ENCODE results near the gene ARIH2.
"Not testable (repeated sequence)": the region's sequence is repeated elsewhere in the genome, so short reads cannot be mapped to it uniquely, and the experiment has no call there.

Gene ARIH2

DNA sequence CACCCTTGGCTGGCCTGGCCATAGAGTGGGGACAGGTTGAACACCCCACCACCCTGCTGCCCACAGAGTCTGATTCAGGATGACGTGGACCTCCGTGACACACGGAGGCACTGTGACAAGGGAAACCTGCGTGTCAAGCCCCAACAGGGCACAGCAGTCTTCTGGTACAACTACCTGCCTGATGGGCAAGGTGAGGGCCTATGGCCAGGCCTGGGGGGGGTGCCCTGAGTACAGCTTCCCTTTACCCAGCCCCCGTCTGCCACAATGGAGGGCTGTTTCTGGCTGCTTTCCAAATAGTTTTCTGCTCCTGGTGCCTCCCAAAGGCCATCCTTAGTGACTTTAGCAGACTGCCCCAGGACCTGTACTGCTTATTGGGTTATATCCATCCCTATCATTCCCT is 87.4 kb downstream of the ARIH2 start:
- DNase-seq = no peak

DNA sequence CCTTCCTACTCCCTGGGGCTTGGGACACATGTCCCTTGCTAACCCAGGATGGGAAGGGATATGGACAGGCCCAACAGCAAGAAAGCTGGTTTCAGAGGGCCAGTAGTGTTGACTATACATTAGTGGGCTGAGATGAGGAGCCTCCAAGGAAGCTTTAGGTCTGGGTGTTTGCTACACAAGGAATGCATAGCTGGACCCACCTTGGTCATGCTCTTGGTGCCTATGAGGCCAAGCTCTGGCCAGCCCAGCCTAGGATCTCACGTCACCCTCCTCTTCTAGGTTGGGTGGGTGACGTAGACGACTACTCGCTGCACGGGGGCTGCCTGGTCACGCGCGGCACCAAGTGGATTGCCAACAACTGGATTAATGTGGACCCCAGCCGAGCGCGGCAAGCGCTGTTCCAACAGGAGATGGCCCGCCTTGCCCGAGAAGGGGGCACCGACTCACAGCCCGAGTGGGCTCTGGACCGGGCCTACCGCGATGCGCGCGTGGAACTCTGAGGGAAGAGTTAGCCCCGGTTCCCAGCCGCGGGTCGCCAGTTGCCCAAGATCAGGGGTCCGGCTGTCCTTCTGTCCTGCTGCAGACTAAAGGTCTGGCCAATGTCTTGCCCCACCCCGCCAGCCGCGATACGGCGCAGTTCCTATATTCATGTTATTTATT is 87.9 kb downstream of the ARIH2 start:
- no peak for DNase-seq

GRCh38 chr3:49007068-49007770 is 88.6 kb downstream of the ARIH2 start, which contains the start of gene WDR6:
TSS of gene WDR6 (plus strand) at chr3:49007391. CDS start at chr3:49007432, 41 bp downstream.
- peak; percentile 96 for DNase-seq

GRCh38 chr3:49007771-49008528 is 89.3 kb downstream of the ARIH2 start:
- peak; percentile 71 for DNase-seq

- not testable (repeated sequence) for DNase-seq
Measured at GRCh38 chr3:49008627-49009026, 90.0 kb downstream of the ARIH2 start.

DNA sequence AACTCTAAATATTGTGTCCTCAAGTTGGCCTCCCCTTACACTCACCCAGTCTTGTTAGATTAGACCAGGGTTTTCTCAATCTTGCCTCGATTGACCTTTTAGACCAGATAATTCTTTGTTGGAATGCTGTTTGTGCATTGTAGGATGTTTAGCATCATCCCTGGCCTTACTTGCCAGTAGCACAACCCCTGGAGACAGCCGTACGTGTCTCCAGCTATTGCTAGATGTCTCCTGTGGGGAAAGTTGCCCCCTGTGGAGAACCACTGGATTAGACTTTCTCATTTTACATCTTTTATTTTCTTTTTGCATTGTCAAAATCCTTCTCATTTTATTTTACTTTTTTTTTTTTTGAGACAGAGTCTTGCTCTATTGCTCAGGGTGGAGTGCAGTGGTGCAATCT is 90.8 kb downstream of the ARIH2 start:
- no peak for DNase-seq

DNA sequence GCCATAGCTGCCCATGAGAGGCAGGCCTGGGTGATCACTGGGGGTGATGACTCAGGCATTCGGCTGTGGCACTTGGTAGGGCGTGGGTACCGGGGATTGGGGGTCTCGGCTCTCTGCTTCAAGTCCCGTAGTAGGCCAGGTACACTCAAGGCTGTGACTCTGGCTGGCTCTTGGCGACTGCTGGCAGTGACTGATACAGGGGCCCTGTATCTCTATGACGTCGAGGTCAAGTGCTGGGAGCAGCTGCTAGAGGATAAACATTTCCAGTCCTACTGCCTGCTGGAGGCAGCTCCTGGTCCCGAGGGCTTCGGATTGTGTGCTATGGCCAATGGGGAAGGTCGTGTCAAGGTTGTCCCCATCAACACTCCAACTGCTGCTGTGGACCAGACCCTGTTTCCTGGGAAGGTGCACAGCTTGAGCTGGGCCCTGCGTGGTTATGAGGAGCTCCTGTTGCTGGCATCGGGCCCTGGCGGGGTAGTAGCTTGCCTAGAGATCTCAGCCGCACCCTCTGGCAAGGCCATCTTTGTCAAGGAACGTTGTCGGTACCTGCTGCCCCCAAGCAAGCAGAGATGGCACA is 93.9 kb downstream of the ARIH2 start:
- no peak for DNase-seq

DNA sequence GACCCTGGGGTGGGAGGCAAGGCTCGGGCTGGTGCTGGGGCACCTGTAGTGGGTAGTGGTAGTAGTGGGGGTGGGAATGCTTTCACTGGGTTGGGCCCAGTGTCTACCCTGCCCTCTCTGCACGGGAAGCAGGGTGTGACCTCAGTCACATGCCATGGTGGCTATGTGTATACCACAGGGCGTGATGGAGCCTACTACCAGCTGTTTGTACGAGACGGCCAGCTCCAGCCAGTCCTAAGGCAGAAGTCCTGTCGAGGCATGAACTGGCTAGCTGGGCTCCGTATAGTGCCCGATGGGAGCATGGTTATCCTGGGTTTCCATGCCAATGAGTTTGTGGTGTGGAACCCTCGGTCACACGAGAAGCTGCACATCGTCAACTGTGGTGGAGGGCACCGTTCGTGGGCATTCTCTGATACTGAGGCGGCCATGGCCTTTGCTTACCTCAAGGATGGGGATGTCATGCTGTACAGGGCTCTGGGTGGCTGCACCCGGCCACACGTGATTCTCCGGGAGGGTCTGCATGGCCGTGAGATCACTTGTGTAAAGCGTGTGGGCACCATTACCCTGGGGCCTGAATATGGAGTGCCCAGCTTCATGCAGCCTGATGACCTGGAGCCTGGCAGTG is 94.6 kb downstream of the ARIH2 start:
- no peak for DNase-seq

DNA sequence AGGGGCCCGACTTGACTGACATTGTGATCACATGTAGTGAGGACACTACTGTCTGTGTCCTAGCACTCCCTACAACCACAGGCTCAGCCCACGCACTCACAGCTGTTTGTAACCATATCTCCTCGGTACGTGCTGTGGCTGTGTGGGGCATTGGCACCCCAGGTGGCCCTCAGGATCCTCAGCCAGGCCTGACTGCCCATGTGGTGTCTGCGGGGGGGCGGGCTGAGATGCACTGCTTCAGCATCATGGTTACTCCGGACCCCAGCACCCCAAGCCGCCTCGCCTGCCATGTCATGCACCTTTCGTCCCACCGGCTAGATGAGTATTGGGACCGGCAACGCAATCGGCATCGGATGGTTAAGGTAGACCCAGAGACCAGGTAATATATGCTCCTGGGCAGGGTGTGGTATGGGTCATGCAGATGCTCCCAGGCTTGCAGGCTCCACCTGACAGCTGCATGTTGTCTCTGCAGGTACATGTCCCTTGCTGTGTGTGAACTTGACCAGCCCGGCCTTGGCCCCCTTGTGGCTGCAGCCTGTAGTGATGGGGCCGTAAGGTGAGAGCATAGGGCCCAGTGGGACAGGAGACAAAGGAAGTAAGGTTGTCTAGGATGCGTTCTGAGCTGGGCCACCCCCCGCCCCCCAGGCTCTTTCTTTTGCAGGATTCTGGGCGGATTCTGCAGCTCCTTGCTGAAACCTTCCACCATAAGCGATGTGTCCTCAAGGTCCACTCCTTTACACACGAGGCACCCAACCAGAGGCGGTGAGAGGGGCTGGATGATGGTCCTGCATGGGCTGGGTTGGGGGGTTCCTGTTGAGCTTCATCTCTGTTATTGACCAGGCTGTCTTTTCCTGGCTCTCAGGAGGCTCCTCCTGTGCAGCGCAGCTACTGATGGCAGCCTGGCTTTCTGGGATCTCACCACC is 95.4 kb downstream of the ARIH2 start:
- DNase-seq = peak; percentile 23

- DNase-seq = no peak
Measured at GRCh38 chr3:49015072-49015471, 96.4 kb downstream of the ARIH2 start.

GRCh38 chr3:49015765-49016164 is 97.1 kb downstream of the ARIH2 start:
- no peak for DNase-seq

- no peak for DNase-seq
Measured at GRCh38 chr3:49016414-49017228, 98.0 kb downstream of the ARIH2 start.

GRCh38 chr3:49017229-49017970 is 98.8 kb downstream of the ARIH2 start:
- no peak for DNase-seq

DNA sequence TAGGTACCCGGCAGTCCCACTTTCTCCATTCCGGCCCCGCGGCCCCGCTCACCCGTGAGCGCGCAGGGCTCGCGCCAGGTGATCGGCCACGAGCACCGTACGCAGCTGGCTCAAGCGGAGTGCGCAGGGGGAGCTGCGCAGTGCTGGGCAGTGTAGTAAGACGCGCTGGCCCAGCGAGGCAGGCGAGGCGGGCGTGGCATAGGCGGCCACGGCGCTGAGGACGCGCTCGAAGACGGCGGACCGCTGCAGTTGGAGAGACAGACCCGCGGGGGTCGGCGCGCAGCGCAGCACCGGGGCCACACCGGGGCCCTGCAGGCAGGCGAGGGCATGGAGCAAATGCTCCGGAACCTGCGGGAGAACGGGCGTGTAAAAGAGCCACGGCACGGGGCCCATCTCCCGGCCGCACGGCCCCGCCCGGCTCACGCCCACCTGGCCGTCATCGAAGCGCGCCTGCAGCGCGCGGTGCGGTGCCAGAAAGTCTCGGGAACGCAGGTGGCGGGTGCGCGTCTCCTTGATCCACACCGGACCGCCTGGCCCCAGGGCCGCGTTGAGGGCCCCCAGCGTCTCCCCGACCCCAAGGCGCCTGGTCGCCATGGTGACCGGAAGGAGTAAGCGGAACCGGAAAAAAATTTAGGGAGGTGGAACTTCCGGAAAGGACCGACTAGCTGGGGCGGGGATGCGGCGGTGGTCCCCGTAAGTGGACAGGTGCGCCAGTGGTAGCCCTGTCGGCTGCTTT is 99.5 kb downstream of the ARIH2 start, which contains the start of gene DALRD3:
Gene DALRD3, minus strand, starts transcription at position 610 of the 736 bp plus-strand sequence. Its CDS starts 16 bp downstream, at position 594.
- DNase-seq = peak; percentile 70

DNA sequence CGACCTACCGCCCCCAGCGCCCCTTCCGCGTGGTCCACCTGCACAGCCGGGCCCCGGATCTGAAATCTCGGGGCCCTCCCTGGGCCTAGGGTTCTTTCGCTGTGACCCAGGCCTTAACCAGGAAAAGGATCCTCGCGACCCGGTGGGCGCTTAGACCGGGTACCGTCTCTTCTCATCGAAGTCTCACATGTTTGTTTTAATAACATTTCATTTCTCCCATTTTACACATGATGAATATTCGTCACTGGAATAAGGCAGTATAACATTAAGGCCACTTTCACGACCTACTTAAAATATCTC is 100.0 kb downstream of the ARIH2 start:
- DNase-seq = no peak

GRCh38 chr3:49019941-49020329 is 101.3 kb downstream of the ARIH2 start:
- DNase-seq = no peak

- DNase-seq = no peak
Measured at GRCh38 chr3:49020330-49021212, 101.9 kb downstream of the ARIH2 start.

DNA sequence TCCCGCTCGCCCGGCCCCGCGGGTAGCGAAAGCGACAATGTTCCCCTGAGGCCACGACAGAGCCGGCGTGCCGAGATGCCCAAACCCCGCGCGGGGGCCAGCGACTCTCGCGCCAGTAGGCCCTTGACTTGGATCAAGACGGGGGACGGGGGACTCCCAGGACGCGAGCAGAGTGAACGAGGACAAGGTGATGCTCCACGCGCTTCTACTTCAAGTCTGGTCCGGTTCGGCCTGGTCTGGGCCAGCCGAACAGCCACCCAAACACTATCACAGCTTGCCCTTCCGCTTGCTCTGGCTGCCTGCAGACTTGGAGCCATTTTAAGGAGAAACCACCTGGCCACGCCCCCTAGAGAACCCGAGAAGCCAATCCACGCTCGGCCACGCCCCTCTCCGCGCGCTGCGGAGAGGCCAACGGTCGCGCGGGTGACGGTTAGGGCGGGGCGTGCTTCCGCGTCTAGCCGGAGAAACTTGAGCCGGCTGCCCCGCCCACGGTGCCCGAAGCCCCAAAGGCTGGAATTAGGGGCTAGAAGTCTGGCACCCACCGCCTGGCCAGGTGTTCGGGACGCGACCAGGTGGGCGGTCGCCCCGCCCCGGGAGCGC is 102.7 kb downstream of the ARIH2 start:
- DNase-seq = peak; percentile 98

All from kidney glomerular epithelial cell (primary cell).